ENCODE results near the gene ALG8. TPM values are rescaled to one million over a fixed set of nuclear protein-coding genes. Genes with fewer than 3 reads are reported as not detected.
"Not testable (repeated sequence)": the region's sequence is repeated elsewhere in the genome, so short reads cannot be mapped to it uniquely, and the experiment has no call there.

Gene ALG8
- total RNA-seq, 2 donors from 2014 or later = 38.3 to 70.2 TPM

GRCh38 chr11:78100261-78100660 lies 39.2 kb downstream of the ALG8 start:
- H3K4me3 Mint-ChIP-seq = no peak overlapping the region
- no peaks in the 10 kb centered on the region for H3K9me3 Mint-ChIP-seq
- H3K4me1 Mint-ChIP-seq = no peaks in the 10 kb centered on the region
- no peak for ATAC-seq (replicated peaks)
- H3K27me3 Mint-ChIP-seq = no peaks in the 10 kb centered on the region
- H3K27ac Mint-ChIP-seq = no peak overlapping the region
- H3K36me3 Mint-ChIP-seq (ENCODE audit: low read depth) = peaks cover 82% of the 10 kb centered on the region

- H3K4me1 Mint-ChIP-seq = no peaks in the 10 kb centered on the region
- no peaks in the 10 kb centered on the region for H3K9me3 Mint-ChIP-seq
- no peak for ATAC-seq (replicated peaks)
- no peak overlapping the region for H3K27ac Mint-ChIP-seq
- no peak overlapping the region for H3K4me3 Mint-ChIP-seq
- H3K27me3 Mint-ChIP-seq = no peaks in the 10 kb centered on the region
- peaks cover 76% of the 10 kb centered on the region for H3K36me3 Mint-ChIP-seq (ENCODE audit: low read depth)
Measured at GRCh38 chr11:78099666-78100065, 39.8 kb downstream of the ALG8 start.

DNA sequence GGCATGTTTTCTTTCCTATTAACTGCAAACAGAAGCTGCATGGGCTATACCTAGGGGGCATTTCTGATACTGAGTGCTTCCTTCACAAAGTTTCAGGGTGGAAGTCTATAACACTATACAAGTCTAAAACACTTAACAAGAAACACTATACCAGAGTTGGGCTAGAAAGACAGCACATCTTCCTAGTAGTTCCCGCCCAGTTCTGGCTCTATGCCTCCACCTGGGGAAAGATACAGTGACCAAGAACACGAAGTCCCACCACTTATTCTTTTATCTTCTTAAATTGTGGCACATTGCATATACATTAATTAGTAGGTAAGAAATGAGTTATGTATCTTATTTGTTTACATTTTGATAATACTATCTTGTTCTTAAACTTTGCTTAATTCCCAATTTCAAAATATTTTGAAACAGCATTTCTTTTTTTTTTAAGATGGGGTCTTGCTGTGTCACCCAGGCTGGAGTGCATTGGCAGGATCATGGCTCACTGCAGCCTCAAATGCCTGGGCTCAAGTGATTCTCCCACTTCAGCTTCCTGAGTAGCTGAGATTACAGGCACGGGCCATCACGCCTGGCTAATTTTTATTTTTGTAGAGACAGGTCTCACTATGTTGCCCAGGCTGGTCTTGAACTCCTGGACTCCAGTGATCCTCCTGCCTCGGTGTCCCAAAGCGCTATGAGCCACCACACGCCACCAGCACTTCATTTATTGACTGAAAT lies 41.6 kb downstream of the ALG8 start:
- H3K36me3 Mint-ChIP-seq (ENCODE audit: low read depth) = peaks cover 59% of the 10 kb centered on the region
- H3K4me1 Mint-ChIP-seq = no peaks in the 10 kb centered on the region

DNA sequence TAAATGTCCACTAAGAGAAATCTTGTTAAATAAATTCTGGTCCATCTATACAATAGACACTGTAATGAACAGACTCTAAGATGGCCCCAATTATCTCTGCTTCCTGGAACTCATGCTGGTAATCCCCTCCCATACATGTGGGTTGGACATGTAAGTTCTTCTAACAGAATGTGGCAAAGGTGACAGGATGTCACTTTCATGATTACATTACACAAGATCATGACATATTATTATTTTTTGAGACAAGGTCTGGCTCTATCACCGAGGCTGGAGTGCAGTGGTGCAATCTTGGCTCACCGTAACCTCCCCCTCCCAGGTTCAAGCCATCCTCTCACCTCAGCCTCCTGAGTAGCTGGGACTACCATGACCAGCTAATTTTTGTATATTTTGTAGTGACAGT lies 45.2 kb downstream of the ALG8 start:
- H3K27me3 Mint-ChIP-seq = no peaks in the 10 kb centered on the region
- H3K4me3 Mint-ChIP-seq = no peak overlapping the region
- peak overlapping the region; percentile 53 for H3K27ac Mint-ChIP-seq
- H3K36me3 Mint-ChIP-seq (ENCODE audit: low read depth) = peaks cover 27% of the 10 kb centered on the region
- ATAC-seq (replicated peaks) = peak; percentile 94
- H3K9me3 Mint-ChIP-seq = no peaks in the 10 kb centered on the region
- no peaks in the 10 kb centered on the region for H3K4me1 Mint-ChIP-seq

More for the DNA sequence above, 41.6 kb downstream of the ALG8 start:
- Mint-ChIP-seq H3K4me3 (no peak overlapping the region), H3K27me3 (no peaks in the 10 kb centered on the region), H3K9me3 (no peaks in the 10 kb centered on the region), H3K27ac (no peak overlapping the region)
- ATAC-seq (replicated peaks) = no peak

GRCh38 chr11:78086521-78087074 lies 52.8 kb downstream of the ALG8 start:
- not testable (repeated sequence) for H3K9me3 Mint-ChIP-seq; ATAC-seq (replicated peaks); H3K27ac Mint-ChIP-seq; H3K36me3 Mint-ChIP-seq (ENCODE audit: low read depth); H3K4me1 Mint-ChIP-seq; H3K4me3 Mint-ChIP-seq; H3K27me3 Mint-ChIP-seq

- ATAC-seq (replicated peaks) = no peak
- no peaks in the 10 kb centered on the region for H3K36me3 Mint-ChIP-seq (ENCODE audit: low read depth)
- H3K27me3 Mint-ChIP-seq = no peaks in the 10 kb centered on the region
- H3K4me3 Mint-ChIP-seq = no peak overlapping the region
- peaks cover 7% of the 10 kb centered on the region for H3K4me1 Mint-ChIP-seq
- no peaks in the 10 kb centered on the region for H3K9me3 Mint-ChIP-seq
- no peak overlapping the region for H3K27ac Mint-ChIP-seq
Measured at GRCh38 chr11:78085972-78086371, 53.5 kb downstream of the ALG8 start.

- H3K27me3 Mint-ChIP-seq; H3K4me1 Mint-ChIP-seq; H3K36me3 Mint-ChIP-seq (ENCODE audit: low read depth); H3K27ac Mint-ChIP-seq; H3K4me3 Mint-ChIP-seq; ATAC-seq (replicated peaks); H3K9me3 Mint-ChIP-seq: not testable (repeated sequence)
Measured at GRCh38 chr11:78084506-78084905, 54.9 kb downstream of the ALG8 start.

DNA sequence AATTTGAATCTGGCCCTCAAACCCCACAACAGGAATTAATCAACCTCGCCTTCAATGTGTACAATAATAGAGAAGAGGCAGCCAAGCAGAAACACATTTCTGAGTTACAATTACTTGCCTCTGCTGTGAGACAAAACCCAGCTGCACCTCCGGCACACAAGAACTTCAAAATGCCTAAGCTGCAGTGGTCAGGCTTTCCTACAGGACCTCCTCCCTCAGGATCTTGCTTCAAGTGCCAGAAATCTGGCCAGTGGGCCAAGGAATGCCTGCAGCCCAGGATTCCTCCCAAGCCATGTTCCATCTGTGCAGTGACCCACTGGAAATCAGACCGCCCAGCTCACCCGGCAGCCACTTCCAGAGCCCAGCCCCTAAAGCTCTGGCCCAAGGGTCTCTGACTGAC lies 56.4 kb downstream of the ALG8 start:
- Mint-ChIP-seq H3K4me1 (peaks cover 15% of the 10 kb centered on the region), H3K36me3 (ENCODE audit: low read depth) (peaks cover 5% of the 10 kb centered on the region), H3K9me3 (no peaks in the 10 kb centered on the region), H3K4me3 (no peak overlapping the region), H3K27ac (no peak overlapping the region), H3K27me3 (no peaks in the 10 kb centered on the region)
- no peak for ATAC-seq (replicated peaks)

GRCh38 chr11:78082146-78082545 lies 57.3 kb downstream of the ALG8 start:
- Mint-ChIP-seq H3K9me3 (no peaks in the 10 kb centered on the region), H3K4me1 (peaks cover 19% of the 10 kb centered on the region), H3K36me3 (ENCODE audit: low read depth) (peaks cover 5% of the 10 kb centered on the region), H3K27me3 (no peaks in the 10 kb centered on the region), H3K27ac (peak overlapping the region; percentile 8), H3K4me3 (no peak overlapping the region)
- no peak for ATAC-seq (replicated peaks)

GRCh38 chr11:78081583-78081982 lies 57.8 kb downstream of the ALG8 start:
- Mint-ChIP-seq H3K36me3 (ENCODE audit: low read depth) (peaks cover 5% of the 10 kb centered on the region), H3K27ac (peak overlapping the region; percentile 8), H3K4me1 (peaks cover 19% of the 10 kb centered on the region), H3K9me3 (no peaks in the 10 kb centered on the region), H3K4me3 (peak overlapping the region; percentile 84), H3K27me3 (no peaks in the 10 kb centered on the region)
- no peak for ATAC-seq (replicated peaks)

GRCh38 chr11:78080818-78081495 lies 58.5 kb downstream of the ALG8 start:
- Mint-ChIP-seq H3K4me3 (peak overlapping the region; percentile 84), H3K9me3 (no peaks in the 10 kb centered on the region), H3K36me3 (ENCODE audit: low read depth) (peaks cover 5% of the 10 kb centered on the region), H3K27ac (peak overlapping the region; percentile 8), H3K4me1 (peaks cover 20% of the 10 kb centered on the region), H3K27me3 (no peaks in the 10 kb centered on the region)
- no peak for ATAC-seq (replicated peaks)

DNA sequence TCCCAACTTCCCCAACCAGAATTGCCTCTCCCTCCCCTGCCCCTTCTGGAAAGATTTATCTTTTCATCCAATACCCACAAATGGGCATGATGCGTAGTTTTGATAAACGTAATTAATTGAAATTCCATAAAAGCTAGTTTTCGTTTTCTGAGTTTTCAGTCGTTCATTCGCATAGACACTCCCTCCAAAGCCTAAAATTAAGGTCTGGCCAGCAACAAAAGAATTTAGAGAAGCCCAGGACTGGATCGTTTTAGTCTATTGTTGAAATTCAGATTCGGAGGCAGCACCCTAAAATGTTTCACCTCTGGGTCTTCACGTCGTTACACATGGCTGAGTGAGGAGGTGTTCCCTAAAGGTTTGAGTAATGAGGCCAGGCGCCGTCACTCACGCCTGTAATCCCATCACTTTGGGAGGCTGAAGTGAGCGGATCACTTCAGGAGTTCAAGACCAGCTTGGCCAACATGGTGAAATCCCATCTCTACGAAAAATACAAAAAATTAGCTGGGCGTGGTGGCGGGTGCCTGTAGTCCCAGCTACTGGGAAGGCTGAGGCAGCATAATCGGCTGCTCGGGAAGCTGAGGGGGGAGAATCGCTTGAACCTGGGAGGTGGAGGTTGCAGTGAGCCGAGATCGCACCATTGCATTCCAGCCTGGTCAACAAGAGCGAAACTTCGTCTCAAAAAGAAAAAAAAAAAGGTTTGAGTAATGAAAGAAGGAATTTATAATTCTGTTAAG lies 59.2 kb downstream of the ALG8 start:
- Mint-ChIP-seq H3K4me3 (peak overlapping the region; percentile 84), H3K27me3 (no peaks in the 10 kb centered on the region), H3K27ac (peak overlapping the region; percentile 88), H3K9me3 (no peaks in the 10 kb centered on the region), H3K36me3 (ENCODE audit: low read depth) (peaks cover 5% of the 10 kb centered on the region), H3K4me1 (peaks cover 25% of the 10 kb centered on the region)
- no peak for ATAC-seq (replicated peaks)

GRCh38 chr11:78079232-78080083 lies 60.0 kb downstream of the ALG8 start, which contains the start of gene NDUFC2:
TSS of gene NDUFC2 (minus strand) at chr11:78079862. CDS start at chr11:78079744, 118 bp downstream.
- H3K9me3 Mint-ChIP-seq = no peaks in the 10 kb centered on the region
- peak within 1 kb of the TSS; percentile 88 for H3K27ac Mint-ChIP-seq
- H3K27me3 Mint-ChIP-seq = no peaks in the 10 kb centered on the region
- H3K4me1 Mint-ChIP-seq = peaks cover 30% of the 10 kb centered on the region
- peak; percentile 91 for ATAC-seq (replicated peaks)
- peaks cover 10% of the 10 kb centered on the region for H3K36me3 Mint-ChIP-seq (ENCODE audit: low read depth)
- peak within 1 kb of the TSS; percentile 84 for H3K4me3 Mint-ChIP-seq
